Stimulated activated CD8-positive, alpha-beta memory T cell treated with anti-CD3 and anti-CD28 coated beads, Interleukin-15, amount 100 ng/mL, for 1 hour (primary cell): ENCODE data around the gene OLIG3.

ENCODE experiments used
- DNase-seq: peaks from one replicate; pipeline ENCODE4 v3.0.0-alpha.2; 2020; ENCODE audit warnings: low read depth

The OLIG3 gene

DNA sequence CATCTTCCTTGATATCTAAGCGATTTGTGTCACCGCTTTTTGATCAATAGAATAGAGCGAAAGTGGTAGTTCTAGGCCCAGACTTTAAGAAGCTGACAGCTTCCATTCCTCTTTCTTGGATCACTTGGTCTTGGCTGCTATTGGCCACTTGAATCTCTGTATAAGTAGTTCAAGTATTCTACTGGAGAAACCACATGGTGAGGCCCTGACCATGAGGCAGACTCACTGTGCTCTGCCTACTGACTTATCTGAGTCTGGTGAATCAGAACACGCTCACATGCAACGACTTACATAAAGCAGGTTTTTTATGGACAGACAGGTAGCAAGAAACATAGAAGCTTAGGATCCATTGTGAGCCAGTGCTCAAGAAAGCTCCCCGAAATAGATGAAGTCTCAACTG is 27.0 kb downstream of the OLIG3 start:
- no peak for DNase-seq

DNA sequence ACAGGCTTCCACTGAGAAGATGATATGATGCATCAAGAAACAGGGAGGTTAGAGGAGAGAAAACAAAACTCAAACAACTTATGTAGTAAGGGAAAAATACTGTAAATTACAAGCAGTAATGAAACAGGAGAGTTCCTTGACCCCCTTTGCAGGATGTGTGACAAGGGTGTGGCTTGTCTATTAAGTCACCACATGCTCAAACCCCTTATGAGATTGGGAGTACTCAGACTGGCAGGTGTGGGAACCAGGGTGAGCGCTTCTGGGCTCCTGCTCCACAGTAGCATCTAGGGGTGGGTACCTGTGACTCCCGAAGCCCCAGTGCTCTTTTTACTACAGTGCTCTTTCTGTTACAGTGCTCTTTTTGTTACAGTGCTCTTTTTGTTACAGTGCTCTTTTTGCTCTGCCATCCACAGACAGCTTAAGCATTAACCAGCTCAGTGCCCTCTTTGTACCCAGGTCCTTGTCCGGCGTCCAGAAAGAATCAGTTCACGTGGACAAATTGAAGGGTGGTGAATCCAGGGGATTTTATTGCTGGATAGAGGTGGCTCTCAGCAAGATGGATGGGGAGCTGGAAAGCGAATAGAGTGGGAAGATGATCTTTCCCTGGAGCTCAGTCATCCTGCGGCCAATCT is 28.7 kb downstream of the OLIG3 start:
- no peak for DNase-seq

DNA sequence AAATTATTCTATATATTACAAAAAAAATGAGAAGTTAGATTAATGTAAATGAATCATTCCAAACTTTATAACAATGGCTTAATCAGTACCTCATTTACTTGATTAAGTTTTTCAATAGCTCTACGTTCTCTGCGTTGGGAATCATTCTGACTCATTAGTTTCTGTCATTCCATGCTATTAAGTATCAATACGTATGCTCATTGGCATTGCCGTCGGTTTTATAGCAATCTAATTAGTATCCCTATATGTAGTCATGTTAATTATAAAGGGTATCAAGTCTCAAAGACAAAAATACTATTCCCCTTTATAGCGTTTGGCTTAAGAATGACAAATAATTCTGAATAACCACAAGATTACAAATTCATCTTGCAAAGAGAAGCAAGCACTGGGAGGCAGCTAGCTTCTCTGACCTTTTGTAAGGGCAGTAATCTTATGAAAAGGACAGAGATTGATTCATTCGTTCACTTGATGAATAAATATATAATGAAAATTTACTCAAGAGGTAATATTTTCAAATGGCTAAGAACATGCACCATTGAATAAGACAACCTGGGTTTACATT is 41.8 kb downstream of the OLIG3 start:
- DNase-seq: no peak

GRCh38 chr6:137443901-137444300 is 50.3 kb downstream of the OLIG3 start:
- no peak for DNase-seq
